Stromal cell of bone marrow (primary cell): ENCODE measurements around the gene PMPCB.
A peak's percentile ranks its signal among the peaks of the same experiment; 100 is the strongest.
"Not testable (repeated sequence)": the region's sequence is repeated elsewhere in the genome, so short reads cannot be mapped to it uniquely, and the experiment has no call there.

Experiments
- DNase-seq: peaks from one replicate; pipeline ENCODE4 v3.0.0-alpha.2; 2012; ENCODE audit warnings: low read depth

The PMPCB gene

GRCh38 chr7:103296901-103297836, at the start of gene PMPCB:
Gene PMPCB, plus strand, starts transcription at chr7:103297435. Its CDS starts 25 bp downstream, at chr7:103297460.
- DNase-seq: peak; percentile 86

- DNase-seq: not testable (repeated sequence)
Measured at GRCh38 chr7:103253699-103254506, 43.3 kb upstream of the PMPCB start.

GRCh38 chr7:103264054-103264453, 33.2 kb upstream of the PMPCB start:
- DNase-seq: not testable (repeated sequence)

- not testable (repeated sequence) for DNase-seq
Measured at GRCh38 chr7:103266229-103266628, 31.0 kb upstream of the PMPCB start.

- not testable (repeated sequence) for DNase-seq
Measured at GRCh38 chr7:103273374-103273773, 23.9 kb upstream of the PMPCB start.

- DNase-seq: not testable (repeated sequence)
Measured at GRCh38 chr7:103274867-103275266, 22.4 kb upstream of the PMPCB start.

GRCh38 chr7:103278195-103278594, 19.0 kb upstream of the PMPCB start:
- not testable (repeated sequence) for DNase-seq

- not testable (repeated sequence) for DNase-seq
Measured at GRCh38 chr7:103279636-103279962, 17.6 kb upstream of the PMPCB start.

- DNase-seq: peak; percentile 43
Measured at GRCh38 chr7:103279963-103280802, 17.1 kb upstream of the PMPCB start.

- DNase-seq: not testable (repeated sequence)
Measured at GRCh38 chr7:103280803-103281155, 16.5 kb upstream of the PMPCB start.

GRCh38 chr7:103282802-103283427, 14.3 kb upstream of the PMPCB start:
- DNase-seq: not testable (repeated sequence)

GRCh38 chr7:103292122-103292521, 5.1 kb upstream of the PMPCB start:
- no peak for DNase-seq

GRCh38 chr7:103293526-103293925, 3.7 kb upstream of the PMPCB start:
- DNase-seq: no peak

- DNase-seq: no peak
Measured at GRCh38 chr7:103297837-103298179, 573 bp downstream of the PMPCB start.

- no peak for DNase-seq
Measured at GRCh38 chr7:103299660-103300059, 2.4 kb downstream of the PMPCB start.

GRCh38 chr7:103301441-103301840, 4.2 kb downstream of the PMPCB start:
- DNase-seq: no peak

- no peak for DNase-seq
Measured at GRCh38 chr7:103307503-103308231, 10.4 kb downstream of the PMPCB start.

GRCh38 chr7:103314852-103315251, 17.6 kb downstream of the PMPCB start:
- DNase-seq: no peak

- DNase-seq: no peak
Measured at GRCh38 chr7:103316380-103316941, 19.2 kb downstream of the PMPCB start.

- no peak for DNase-seq
Measured at GRCh38 chr7:103317009-103317408, 19.8 kb downstream of the PMPCB start.

GRCh38 chr7:103325744-103326143, 28.5 kb downstream of the PMPCB start:
- DNase-seq: no peak
